Endothelial cell of umbilical vein (primary cell): ENCODE measurements around the gene UNC93B1.
"Not testable (repeated sequence)": the region's sequence is repeated elsewhere in the genome, so short reads cannot be mapped to it uniquely, and the experiment has no call there.

Source experiments
- CTCF ChIP-seq, 2 donors: IDR thresholded peaks; 1 replicate in 1 of 2; 2 replicates in 1 of 2; pipeline ENCODE4 v1.5.1; 2011; ENCODE audit warnings: low read length in 2 of 2, mild to moderate bottlenecking in 2 of 2, moderate library complexity in 2 of 2, control low read depth in 1 of 2, inconsistent platforms in 1 of 2, low read depth in 1 of 2; ENCODE audit not compliant: insufficient read depth in 1 of 2; ENCODE audit errors: extremely low read depth in 1 of 2
- EZH2 ChIP-seq: IDR thresholded peaks from 2 replicates; pipeline ENCODE4 v1.6.1; 2012; ENCODE audit warnings: borderline replicate concordance, low read depth, mild to moderate bottlenecking, moderate library complexity, low read length, inconsistent platforms; ENCODE audit not compliant: severe bottlenecking
- JUN ChIP-seq: IDR thresholded peaks from 2 replicates; pipeline ENCODE4 v1.6.1; 2011; ENCODE audit warnings: borderline replicate concordance, low read depth; ENCODE audit not compliant: insufficient read length, insufficient read depth
- MYC ChIP-seq: IDR thresholded peaks from one replicate; pipeline ENCODE4 v1.6.1; 2011; ENCODE audit warnings: mild to moderate bottlenecking, low read depth, low read length
- POLR2A ChIP-seq: IDR thresholded peaks from 2 replicates; pipeline ENCODE4 v1.6.1; 2012; ENCODE audit warnings: low read depth, mild to moderate bottlenecking, control low read depth, low read length
- POLR2AphosphoS5 ChIP-seq: IDR thresholded peaks from 2 replicates; pipeline ENCODE4 v1.6.1; 2012; ENCODE audit warnings: low read depth, mild to moderate bottlenecking, control low read depth, low read length, moderate library complexity; ENCODE audit not compliant: insufficient read depth
- TF ChIP-seq, protein P1 (sequence below): IDR thresholded peaks from 2 replicates; pipeline ENCODE4 v1.6.1; 2011; ENCODE audit not compliant: insufficient read depth, insufficient read length

DNA sequence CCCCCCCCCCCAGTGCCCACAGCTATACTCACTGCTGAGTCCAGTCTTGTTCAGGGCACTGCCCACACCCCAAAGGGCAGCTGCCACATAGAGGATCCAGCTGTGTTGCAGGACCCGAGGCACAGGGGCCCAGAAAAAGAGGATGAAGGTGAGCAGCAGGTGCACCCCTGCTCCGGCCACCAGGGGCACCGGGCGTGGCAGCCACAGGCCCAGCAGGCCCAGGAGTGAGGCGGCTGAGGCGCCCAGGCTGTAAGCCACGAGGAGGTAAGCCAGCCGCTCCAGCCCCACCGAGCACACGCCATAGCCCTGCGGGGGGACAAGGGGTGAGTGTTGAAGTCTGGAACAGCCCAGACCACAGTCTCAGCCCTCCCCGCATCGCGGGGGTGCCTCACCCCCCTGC, 8.3 kb downstream of the UNC93B1 start:
- TF ChIP-seq JUN; CTCF (IDR thresholded peaks at IDR 0.05; ENCODE audit: extremely low read depth in 1 of 2, insufficient read depth in 1 of 2, low read depth in 1 of 2, low read length in 2 of 2); POLR2AphosphoS5; MYC; POLR2A; EZH2: not testable (repeated sequence)
- TF ChIP-seq, protein P1, sequence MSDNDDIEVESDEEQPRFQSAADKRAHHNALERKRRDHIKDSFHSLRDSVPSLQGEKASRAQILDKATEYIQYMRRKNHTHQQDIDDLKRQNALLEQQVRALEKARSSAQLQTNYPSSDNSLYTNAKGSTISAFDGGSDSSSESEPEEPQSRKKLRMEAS: not testable (repeated sequence)
